HuH-7 (cell line): Measurements from ENCODE around the gene DCAF7.

Experiments used
- DNase-seq: peaks from one replicate; pipeline ENCODE4 v3.0.0; 2011; ENCODE audit warnings: low spot score

Gene DCAF7

DNA sequence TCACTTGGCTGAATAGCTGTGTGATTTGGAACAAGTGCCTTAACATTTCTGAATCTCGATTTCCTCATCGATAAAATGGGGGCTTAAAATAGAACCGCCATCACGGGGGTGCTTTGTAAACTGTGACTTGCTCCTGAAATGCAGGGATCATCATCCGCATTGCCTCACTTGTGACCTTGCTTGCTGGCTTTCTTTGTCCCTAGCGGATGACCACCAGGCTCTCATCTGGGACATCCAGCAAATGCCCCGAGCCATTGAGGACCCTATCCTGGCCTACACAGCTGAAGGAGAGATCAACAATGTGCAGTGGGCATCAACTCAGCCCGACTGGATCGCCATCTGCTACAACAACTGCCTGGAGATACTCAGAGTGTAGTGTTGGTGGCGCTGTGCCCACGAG, 38.5 kb downstream of the DCAF7 start:
- DNase-seq = no peak

DNA sequence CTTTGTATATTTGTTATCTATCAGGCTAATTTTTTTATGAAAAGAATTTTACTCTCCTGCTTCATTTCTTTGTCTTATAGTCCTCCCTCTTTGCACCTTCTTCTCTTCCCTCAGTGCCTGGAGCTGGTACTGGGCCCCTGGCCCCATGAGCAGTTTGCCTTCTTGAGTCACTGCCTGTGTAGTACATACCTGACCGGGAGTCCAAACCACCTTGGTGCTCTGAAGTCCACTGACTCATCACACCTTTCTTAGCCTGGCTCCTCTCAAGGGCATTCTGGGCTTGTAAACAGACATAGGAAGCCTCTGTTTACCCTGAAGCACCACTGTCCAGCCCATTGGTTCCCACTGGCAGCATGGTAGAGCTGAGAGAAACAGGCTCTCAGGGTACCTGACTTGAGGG, 39.4 kb downstream of the DCAF7 start:
- DNase-seq = no peak

DNA sequence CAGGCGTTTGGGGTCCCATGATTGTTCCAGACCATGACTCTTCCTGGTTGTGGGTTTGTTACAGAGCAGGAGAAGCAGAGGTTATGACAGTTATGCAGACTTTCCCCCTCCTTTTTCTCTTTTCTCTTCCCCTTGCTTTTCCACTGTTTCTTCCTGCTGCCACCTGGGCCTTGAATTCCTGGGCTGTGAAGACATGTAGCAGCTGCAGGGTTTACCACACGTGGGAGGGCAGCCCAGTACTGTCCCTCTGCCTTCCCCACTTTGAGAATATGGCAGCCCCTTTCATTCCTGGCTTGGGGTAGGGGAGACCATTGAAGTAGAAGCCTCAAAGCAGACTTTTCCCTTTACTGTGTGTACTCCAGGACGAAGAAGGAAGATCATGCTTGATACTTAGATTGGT, 42.5 kb downstream of the DCAF7 start:
- no peak for DNase-seq

DNA sequence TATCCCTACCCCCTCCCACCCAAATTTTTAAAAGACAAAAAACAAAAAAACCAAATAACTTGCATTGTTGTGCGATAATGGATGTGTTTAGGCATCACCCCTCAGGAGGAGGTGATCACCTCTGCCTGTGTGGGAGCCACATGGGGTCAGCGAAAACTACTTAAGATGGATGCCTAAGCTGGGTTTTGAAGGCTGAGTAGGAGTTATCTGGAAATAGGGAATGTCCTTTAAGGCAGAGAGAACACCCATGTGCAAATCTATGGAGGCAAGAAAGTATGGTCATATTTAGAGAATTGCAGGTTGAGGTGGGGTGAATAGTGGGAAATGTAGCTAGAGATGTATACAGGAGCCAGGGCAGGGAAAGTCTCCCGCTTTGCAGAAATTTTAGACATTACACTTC, 44.9 kb downstream of the DCAF7 start:
- no peak for DNase-seq

DNA sequence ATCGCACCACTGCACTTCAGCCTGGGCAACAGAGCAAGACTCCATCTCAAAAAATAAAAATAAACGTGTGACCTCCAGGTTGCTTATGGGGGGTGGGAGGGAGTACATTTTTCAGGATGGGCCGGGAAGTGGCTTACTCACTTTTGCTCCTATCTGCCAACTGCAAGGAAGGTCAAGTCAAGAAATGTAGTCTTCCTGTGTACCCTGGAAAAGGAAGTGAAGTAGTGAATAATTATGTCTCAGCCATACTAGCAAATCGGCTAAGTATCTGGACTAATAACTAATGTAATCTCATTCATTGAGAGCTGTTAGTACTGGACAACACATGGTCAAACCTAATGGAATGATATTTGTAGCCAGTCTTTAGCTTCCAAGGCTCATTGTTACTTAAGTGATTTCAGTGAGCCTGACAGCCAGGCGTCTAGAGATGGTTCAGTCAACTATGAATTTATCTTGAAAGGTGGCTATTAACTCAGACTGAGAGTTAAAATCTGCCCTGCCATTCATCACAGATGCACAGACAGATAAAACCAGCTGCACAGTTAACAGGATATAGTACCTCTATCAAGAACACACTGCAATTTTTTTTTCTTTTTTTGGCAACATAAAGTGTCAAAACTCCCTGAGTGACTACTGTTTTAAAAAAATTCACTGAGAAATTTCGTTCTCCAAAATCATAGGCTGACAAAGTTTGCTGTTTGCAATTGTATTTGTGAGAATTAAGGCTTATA, 46.7 kb downstream of the DCAF7 start:
- no peak for DNase-seq

DNA sequence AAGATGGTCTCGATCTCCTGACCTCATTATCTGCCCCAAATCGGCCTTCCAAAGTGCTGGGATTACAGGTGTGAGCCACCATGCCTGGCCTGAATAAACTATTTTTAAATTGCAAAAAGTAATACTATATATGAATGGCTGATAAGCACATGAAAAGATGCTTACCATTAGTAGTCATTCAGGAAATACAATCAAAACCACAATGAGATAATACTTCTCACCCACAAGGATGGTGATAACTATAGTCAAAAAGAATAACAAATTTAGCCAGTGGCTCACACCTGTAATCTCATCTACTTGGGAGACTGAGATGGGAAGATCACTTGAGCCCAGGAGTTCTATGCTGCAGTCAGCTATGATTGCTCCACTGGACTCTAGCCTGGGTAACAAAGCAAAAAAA, 48.0 kb downstream of the DCAF7 start:
- DNase-seq = no peak

DNA sequence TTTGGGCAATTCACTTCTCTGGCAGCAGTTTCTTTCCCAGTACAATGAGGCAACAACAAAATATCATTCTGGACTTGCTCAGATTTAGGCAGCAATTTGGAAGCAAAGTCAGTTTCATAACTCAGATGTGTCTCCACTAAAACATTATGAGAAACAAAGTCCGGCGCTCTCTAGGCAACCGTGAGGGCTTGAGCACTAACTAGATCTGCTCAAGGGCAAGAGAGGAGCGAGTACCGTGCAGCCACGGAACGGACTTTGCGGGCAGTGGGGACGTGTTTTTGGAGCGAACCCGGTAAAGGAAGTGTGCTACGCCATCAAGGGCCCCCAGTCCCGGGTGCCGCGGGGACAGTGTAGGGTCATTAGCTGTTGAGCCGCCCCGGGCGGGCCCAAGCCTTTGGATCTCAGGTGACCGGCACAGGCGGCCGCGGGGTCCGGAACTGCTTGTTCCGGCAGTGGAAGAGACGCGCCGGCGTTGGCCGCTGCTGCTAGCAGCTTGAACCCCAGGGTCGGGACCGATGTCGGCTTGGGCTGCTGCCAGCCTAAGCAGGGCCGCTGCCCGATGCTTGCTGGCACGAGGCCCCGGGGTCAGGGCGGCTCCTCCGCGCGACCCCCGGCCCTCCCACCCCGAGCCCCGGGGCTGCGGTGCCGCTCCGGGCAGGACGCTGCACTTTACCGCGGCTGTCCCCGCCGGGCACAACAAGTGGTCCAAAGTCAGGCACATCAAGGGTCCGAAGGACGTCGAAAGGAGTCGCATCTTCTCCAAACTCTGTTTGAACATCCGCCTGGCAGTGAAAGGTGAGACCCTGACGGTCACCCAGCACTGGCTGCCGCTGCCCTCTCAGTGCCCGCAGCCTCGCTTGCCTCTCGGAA, 50.5 kb downstream of the DCAF7 start, which contains the start of gene TACO1:
TACO1 (plus strand) TSS at position 327 of the 870 bp plus-strand sequence; CDS start at position 516, 189 bp downstream.
- peak; percentile 77 for DNase-seq

DNA sequence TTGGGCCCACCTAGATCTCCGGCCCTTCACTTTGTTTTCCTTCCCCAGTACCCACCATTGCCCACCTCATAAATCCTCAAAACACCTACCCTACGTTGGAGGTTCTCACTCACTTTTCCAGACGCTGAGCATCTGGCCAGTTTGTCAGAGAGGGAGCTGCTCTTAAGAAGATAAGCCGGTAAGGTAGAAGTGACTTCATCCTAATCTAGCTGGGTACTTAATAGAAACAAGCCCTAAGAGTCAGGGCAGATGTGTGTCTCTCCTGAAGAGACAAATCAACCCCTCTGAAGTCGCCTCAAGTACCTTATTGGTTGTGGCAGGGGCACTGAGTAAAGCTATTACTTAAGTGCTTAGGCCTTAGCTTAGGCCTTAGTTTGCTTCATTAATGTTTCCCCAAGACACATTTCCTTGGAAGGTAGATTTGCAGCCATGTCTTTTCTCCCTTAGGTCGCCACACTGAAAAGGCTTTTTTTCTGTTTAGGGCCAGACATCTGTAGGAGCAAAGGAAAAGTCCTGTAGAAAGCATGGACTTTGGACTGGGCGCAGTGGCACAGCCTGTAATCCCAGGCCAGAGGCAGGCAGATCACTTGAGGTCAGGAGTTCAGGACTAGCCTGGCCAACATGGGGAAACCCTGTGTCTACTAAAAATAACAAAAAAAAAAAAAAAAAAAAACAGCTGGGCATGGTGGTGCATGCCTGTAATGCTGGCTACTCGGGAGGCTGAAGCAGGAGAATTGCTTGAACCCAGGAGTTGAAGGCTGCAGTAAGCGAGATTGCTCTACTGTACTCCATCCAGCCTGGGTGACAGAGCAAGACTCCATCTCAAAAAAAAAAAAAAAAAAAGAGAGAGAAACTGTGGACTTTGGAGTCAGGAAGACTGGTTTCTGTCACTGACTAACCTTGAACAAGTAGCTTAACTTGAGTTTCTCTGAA, 51.4 kb downstream of the DCAF7 start:
- peak; percentile 24 for DNase-seq

DNA sequence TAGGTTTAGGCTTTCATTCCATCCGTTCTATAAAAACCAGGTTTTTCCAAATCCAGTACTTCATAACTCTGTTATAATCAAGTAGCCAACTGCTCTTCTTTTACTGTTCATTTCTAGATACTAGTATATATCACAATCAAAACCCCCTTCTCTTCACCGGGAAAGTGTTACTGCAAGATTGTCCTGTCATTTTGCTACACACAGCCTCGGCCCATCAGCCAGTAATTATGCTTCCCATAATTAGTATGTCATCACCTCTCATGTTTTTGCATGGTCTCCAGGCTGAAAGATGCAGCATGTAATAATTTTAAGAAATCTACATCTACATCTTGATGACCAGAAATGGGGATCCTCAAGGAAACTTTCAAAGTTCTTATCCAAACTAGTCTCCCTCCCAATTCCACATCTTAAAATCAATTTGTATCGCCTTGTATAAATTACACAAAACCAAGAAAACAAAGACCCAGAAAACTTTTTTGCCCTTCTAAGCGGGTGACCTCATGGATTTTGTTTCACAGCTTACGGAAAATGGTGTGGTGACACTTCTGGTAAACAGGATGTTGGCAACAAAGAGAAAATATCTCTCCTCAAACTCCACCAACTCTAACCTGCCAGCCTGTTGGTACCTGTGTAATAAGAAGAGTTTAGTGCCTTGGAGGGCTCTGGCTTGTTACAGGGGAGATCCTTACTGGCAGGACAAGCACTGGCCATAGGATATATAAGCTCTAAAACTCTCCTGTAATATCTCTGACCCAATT, 59.7 kb downstream of the DCAF7 start:
- no peak for DNase-seq

DNA sequence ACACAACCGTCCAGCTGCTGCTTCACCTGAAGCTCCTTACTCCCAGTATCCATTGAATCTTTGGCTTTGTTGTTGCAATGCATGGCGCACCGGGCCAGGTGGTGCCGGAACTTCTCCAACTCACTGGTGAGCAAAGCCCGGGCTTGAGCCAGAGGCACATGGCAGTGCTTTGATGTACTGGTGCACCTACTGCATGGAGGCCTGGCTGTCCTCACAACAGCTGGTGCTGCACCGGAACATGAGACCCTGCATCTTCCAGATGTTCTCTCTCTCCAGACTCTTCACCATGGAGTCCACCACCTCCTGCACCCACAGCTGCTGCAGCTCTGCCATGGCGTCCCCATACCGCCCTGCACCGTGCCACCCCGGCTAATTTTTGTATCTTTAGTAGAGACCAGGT, 60.6 kb downstream of the DCAF7 start:
- DNase-seq = no peak

DNA sequence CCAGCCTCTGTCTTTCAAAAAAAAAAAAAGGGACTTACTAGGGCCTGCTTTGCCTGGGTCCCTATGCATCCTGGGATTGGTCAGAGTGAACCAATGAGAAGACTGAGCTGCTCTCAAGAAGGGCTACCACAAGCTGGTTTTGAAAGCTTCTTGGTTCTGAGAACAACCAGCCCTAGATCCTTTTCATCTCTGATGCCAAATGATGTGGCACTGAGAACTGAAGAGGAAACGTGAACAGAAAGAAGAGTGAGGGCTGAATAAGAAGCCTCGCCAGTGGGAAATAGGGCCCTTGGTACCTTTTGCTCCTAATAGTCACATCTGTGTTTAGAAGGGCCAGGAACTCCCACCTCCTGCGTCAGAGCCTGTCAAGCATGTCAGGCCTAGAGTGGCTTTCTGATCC, 61.1 kb downstream of the DCAF7 start:
- no peak for DNase-seq

DNA sequence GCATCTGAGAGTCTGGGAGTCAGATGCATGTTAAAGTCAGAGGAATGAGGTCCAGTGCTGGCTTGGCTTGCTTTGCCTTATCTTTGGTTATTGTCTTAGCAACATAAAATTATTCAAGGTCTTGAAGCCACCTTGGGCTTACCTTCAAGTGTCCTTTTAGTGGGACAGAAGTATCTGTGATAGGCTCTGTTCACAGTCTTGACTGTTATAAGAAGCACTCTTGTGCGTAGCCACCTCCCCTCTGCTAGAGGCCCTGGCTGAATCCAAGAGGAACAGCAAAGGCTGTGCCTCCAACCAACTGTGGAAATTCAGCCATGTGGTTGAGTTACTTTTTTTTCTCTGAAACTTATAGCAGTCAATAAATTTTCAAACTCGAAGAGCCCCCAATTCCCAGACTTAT, 63.4 kb downstream of the DCAF7 start:
- no peak for DNase-seq

DNA sequence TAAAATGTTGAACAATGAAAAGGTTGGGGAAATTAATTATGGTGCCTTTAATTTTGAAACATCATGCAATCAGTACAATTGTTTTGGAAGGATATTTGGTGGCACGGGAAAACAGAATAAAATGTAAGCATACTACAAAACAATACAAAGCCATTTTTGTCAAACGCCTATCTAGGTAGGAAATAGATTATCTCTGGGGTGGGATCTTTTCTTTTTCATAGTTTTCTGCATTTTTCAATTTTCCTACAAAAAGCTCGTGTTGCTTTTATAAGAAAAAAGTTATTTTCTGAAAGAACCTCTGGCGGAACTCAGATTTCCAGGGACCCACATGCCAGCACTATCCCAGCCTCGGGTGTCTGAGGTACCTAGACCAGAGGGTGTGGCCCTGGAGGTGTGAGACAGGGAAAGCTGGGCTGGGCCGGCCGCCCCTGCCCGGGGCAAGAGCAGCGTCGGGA, 71.0 kb downstream of the DCAF7 start:
- no peak for DNase-seq

DNA sequence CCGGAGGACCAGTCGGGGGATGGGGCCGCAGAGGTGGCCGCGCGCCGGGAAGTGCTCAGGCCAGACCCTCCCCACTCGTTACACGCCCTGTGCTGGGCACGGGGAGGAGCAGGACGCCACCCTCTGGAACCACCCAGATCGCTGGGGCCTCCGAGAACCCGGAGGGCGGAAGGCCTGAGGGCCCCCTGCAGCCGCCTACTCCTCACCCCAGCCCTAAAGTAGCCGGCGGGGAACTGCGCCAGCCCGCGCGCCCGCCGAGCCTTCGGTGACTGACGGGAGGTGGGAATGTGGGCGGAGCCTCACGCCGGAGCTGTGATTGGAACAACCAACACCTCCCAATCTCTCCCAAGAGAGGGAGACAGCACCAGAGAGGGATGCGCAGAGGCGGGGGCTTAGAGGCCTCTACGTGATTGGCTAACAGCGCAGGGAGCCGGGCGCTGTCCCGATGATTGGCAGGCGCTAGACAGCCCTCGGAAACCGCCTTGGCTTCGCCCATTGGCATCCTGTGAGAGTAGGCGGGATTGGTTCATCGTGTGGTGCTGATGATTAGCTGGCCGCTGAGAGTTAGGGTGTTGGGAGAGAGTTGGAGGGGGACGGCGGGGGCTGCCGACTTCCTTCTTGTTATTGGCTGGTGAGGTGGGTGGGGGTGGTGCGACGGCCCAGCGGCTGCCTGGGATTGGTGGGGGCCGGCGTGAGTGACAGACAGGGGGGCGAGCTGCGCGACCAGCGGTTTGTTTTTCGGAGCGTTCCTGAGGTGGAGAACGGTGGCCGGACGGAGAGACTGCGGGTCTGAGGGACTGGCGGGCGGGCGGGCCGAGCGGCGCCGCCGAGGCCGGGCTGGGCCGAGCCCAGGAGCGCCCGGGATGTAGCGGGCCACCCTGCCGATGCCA, 71.7 kb downstream of the DCAF7 start, which contains the start of gene MAP3K3:
MAP3K3 (plus strand) TSS at position 734 of the 890 bp plus-strand sequence. CDS start 343 bp downstream, outside the sequence.
- DNase-seq = peak; percentile 99

DNA sequence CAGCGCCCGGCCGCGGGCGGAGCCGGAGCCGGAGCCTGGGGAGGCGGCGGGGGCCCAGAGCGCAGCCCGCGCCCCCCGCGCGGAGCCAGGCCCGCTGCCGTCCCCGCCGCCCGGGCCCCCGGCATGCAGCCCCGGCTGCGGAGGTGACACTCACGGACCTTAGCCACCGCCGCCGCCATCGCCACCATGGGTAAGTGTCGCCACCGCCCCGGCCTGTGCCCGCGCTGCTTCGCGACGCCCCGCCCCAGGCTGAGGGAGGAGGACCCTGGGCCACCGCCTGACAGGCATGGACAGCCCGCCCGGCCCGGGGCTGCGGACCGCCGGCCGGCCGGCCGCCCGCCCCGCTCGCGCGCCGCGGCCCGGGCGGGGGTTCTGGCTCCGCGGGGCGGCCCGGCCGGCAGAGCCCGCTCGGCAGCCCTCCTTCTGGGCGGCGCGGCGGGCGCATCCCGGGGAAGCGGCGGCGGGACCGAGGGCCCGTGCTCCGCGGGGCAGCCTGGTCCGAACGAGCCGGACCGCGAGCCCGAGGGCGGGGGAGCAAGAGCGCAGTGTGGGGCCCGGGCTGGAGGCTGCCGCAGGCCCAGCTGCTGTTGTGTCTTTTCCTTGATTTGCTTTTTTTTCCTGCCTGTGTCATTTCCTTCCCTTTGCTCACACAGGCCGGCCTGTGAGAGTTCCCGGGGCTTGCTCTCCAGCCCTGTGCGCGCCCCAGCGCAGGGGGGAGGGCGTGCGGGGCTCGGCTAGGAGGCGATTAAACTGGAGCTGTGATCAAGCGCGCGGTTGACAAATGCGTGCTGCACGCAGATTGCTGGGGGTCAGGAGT, 72.5 kb downstream of the DCAF7 start:
- peak; percentile 70 for DNase-seq

DNA sequence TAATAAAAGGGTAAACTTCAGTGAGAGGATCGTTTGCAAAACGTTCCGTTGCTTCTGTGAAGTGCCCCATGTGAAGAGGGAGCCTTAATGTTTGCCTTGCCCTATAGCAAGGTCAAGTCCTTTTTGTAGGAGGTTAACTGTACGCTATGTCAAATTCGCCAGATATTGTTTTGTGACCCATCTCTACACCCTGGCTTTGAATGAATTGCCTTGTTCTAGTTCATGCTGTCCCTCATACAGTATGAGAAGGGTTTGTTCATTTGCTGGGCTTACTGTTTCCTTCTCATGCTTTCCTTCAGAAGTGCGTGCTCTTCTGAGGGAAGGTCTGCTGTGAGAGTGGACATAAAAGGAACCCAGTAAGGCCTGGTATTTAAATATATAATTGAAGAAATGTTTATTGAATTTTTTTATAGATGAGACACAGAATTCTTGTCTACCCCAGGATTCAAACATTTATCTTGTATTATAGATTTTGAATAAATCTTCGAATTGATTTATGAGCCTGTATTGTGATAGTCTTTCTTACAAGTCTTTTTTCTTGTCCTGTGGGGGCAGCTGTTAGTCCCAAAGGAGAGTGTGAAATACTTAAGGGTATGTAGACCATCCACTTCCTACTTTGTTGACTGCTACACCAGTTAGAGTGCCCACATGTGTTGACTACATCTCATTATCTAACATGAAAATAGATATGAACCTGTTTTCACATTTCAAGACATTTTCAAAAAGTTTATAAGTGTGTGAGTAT, 73.7 kb downstream of the DCAF7 start:
- DNase-seq = no peak

DNA sequence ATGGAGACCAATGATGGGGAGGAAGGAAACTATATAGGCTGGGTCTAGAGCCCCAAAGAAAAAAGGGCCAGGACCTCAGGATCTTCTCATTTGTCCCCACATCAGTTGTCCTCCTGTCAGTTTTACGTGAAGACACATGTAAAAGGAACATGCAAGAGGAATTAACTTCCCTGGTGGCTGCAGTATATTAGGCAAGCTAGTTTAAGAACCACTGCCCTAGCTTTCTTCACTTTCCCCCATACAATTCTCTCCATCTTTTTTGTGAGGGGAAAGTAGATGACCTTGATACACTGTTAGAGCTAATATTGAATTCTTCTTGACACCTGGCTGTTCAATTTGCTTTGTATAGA, 74.2 kb downstream of the DCAF7 start:
- no peak for DNase-seq

DNA sequence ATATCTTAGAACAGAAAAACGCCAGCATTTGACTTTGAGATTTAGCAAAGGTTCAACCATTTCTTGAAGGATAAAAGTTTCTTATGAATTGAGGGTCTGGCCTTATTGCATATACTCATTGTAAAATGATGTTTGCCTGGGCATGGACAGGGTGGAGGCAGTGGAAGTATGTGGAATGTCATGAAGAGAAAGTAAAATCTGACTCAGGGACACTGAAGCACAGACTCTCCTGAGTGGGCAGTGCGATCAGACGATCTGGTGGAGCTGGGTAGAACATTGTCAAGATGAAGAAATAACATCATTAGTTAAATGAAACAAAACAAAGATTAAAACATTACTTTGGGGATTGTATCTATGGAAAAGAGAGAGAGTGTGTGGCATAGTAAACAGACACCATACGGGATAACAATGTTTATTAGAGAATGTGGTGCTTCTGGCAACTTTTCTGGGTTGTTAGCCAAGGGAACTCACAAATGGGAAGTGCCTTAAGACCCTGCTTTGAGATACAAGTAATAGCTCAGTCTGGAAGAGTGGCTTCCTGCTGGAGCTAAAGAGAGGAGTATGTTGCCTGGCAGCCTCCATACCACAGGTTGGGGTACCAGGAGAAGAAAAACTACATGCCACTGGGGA, 76.4 kb downstream of the DCAF7 start:
- DNase-seq = no peak
